ENCODE results near the gene EVA1A. TPM values are rescaled to one million over a fixed set of nuclear protein-coding genes. Genes with fewer than 3 reads are reported as not detected.

EVA1A gene
- total RNA-seq, 1 experiment from 2014 or later: 47.2 TPM

- Histone ChIP-seq H3K9me3 (peaks cover 5% of the 10 kb centered on the region; the same call in 1 of the 2 replicates), H3K27me3 (0 out of 2 replicates have a peak, but pooled peaks cover 3% of the 10 kb centered on the region), H3K4me3 (no peak overlapping the region), H3K36me3 (no peaks in the 10 kb centered on the region)
- no peak for DNase-seq
Observed at GRCh38 chr2:75460630-75461029, 100.1 kb downstream of the EVA1A start.

GRCh38 chr2:75459565-75460310, 101.0 kb downstream of the EVA1A start:
- no peaks in the 10 kb centered on the region for H3K36me3 ChIP-seq
- DNase-seq: peak; percentile 31
- H3K4me3 ChIP-seq: no peak overlapping the region
- 0 out of 2 replicates have a peak, but pooled peaks cover 3% of the 10 kb centered on the region for H3K27me3 ChIP-seq
- H3K9me3 ChIP-seq: peaks cover 5% of the 10 kb centered on the region; the same call in 1 of the 2 replicates

- no peak for DNase-seq
- peaks cover 5% of the 10 kb centered on the region; the same call in 1 of the 2 replicates for H3K9me3 ChIP-seq
- H3K4me3 ChIP-seq: no peak overlapping the region
- no peaks in the 10 kb centered on the region for H3K36me3 ChIP-seq
- H3K27me3 ChIP-seq: no peaks in the 10 kb centered on the region
Observed at GRCh38 chr2:75458201-75458600, 102.5 kb downstream of the EVA1A start.

- H3K9me3 ChIP-seq: peaks cover 5% of the 10 kb centered on the region
- no peak for DNase-seq
- no peaks in the 10 kb centered on the region for H3K27me3 ChIP-seq
- no peaks in the 10 kb centered on the region for H3K36me3 ChIP-seq
- no peak overlapping the region for H3K4me3 ChIP-seq
Observed at GRCh38 chr2:75456825-75457224, 103.9 kb downstream of the EVA1A start.

GRCh38 chr2:75456111-75456510, 104.6 kb downstream of the EVA1A start:
- DNase-seq: no peak
- peaks cover 6% of the 10 kb centered on the region for H3K9me3 ChIP-seq
- H3K36me3 ChIP-seq: no peaks in the 10 kb centered on the region
- no peak overlapping the region for H3K4me3 ChIP-seq
- no peaks in the 10 kb centered on the region for H3K27me3 ChIP-seq

- no peak for DNase-seq
- Histone ChIP-seq H3K4me3 (no peak overlapping the region), H3K36me3 (no peaks in the 10 kb centered on the region), H3K27me3 (no peaks in the 10 kb centered on the region), H3K9me3 (peaks cover 9% of the 10 kb centered on the region)
Observed at GRCh38 chr2:75454241-75454620, 106.5 kb downstream of the EVA1A start.

GRCh38 chr2:75453384-75454240, 107.1 kb downstream of the EVA1A start:
- no peaks in the 10 kb centered on the region for H3K27me3 ChIP-seq
- no peak for DNase-seq
- no peak overlapping the region for H3K4me3 ChIP-seq
- no peaks in the 10 kb centered on the region for H3K36me3 ChIP-seq
- H3K9me3 ChIP-seq: peaks cover 7% of the 10 kb centered on the region

GRCh38 chr2:75450068-75450467, 110.7 kb downstream of the EVA1A start:
- DNase-seq: no peak
- H3K27me3 ChIP-seq: no peaks in the 10 kb centered on the region
- H3K36me3 ChIP-seq: no peaks in the 10 kb centered on the region
- H3K4me3 ChIP-seq: no peak overlapping the region
- H3K9me3 ChIP-seq: peaks cover 6% of the 10 kb centered on the region

GRCh38 chr2:75447176-75447575, 113.6 kb downstream of the EVA1A start:
- Histone ChIP-seq H3K9me3 (peaks cover 6% of the 10 kb centered on the region), H3K36me3 (no peaks in the 10 kb centered on the region), H3K4me3 (no peak overlapping the region), H3K27me3 (no peaks in the 10 kb centered on the region)
- DNase-seq: no peak

Other genes starting within 250 kb of the EVA1A start
- 88.1 and 139 TPM in 2 replicates for gene MRPL19, start 85.8 kb upstream of the EVA1A start, total RNA-seq (2014; rRNA removed; shearing (Covaris generic); ENCODE audit: low replicate concordance)
- gene GCFC2, start 150.0 kb upstream of the EVA1A start, total RNA-seq (2014; rRNA removed; shearing (Covaris generic); ENCODE audit: low replicate concordance): 28.9 and 49.9 TPM in 2 replicates